ENCODE data around the gene KLF6. TPM values are rescaled to one million over a fixed set of nuclear protein-coding genes. Genes with fewer than 3 reads are reported as not detected.

KLF6 gene
- total RNA-seq, 1 donor from 2014 or later = 95.5 TPM

DNA sequence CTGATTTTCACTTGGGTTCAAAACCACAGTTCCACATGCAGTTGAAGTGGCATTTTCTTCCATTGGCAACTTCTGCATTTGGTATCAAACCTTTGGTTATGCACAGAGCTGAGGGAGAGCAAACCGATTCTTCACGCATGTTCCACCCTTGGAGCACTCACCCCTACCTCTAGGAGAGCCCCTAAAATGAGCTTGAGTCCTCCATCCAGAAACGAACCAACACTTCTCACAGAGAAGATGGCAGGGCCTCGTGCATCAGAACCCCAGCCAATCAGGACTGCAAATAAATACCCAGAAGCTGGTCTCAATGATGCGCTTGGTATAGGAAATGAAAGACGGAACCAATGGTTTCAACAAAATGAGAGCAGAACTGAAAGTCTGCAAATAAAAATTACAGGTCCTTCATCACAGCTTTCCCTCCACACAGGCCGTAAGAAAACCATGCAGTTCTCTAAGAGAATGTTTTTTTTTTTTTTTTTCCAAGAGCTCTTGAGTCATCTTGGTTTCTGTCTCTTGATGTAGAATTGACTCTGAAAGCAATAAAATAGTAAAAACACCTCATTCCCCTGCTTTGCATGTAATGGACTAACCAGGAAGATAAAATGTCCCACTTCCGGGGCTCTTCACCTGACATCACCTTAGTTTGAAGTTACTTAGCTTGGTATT, 23.9 kb downstream of the KLF6 start:
- Mint-ChIP-seq H3K4me1 (ENCODE audit: low read depth) (peaks cover 37% of the 10 kb centered on the region), H3K27me3 (peaks cover 44% of the 10 kb centered on the region), H3K27ac (peak overlapping the region; percentile 24), H3K4me3 (ENCODE audit: low read depth) (no peak overlapping the region), H3K9me3 (ENCODE audit: low read depth) (no peaks in the 10 kb centered on the region), H3K36me3 (ENCODE audit: insufficient read depth) (no peaks in the 10 kb centered on the region)
- TF ChIP-seq CTCF (IDR thresholded peaks at IDR 0.05; ENCODE audit: unreplicated experiment) = no peak
- DNase-seq (ENCODE audit: low spot score, unreplicated experiment) = no peak

DNA sequence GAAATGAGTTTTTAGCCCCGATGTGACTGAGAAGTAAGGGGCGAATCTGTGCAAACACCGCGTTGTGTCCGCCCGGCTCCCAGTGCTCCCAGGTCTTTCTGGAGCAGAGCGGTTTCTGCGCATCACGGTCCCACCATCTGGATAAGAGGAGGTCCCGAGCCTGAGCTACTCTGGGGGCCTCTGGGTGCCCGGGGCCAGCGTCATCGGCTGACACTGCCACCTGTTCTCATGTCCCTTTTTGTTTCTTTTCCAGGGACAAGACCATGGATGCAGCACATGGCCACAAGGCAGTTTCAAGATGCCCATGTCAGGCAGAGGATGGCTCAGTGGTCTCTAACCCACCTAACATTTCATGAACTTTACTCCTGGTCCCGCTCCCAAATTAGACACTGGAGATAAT, 24.9 kb downstream of the KLF6 start:
- Mint-ChIP-seq H3K9me3 (ENCODE audit: low read depth) (no peaks in the 10 kb centered on the region), H3K4me3 (ENCODE audit: low read depth) (no peak overlapping the region), H3K27me3 (peaks cover 43% of the 10 kb centered on the region), H3K27ac (no peak overlapping the region), H3K4me1 (ENCODE audit: low read depth) (peaks cover 38% of the 10 kb centered on the region), H3K36me3 (ENCODE audit: insufficient read depth) (no peaks in the 10 kb centered on the region)
- no peak for DNase-seq (ENCODE audit: low spot score, unreplicated experiment)
- TF ChIP-seq CTCF (IDR thresholded peaks at IDR 0.05; ENCODE audit: unreplicated experiment) = no peak

GRCh38 chr10:3759397-3759796, 25.6 kb downstream of the KLF6 start:
- Mint-ChIP-seq H3K27ac (no peak overlapping the region), H3K9me3 (ENCODE audit: low read depth) (no peaks in the 10 kb centered on the region), H3K4me3 (ENCODE audit: low read depth) (no peak overlapping the region), H3K36me3 (ENCODE audit: insufficient read depth) (no peaks in the 10 kb centered on the region), H3K4me1 (ENCODE audit: low read depth) (peaks cover 34% of the 10 kb centered on the region), H3K27me3 (peaks cover 44% of the 10 kb centered on the region)
- no peak for TF ChIP-seq CTCF (IDR thresholded peaks at IDR 0.05; ENCODE audit: unreplicated experiment)
- no peak for DNase-seq (ENCODE audit: low spot score, unreplicated experiment)

DNA sequence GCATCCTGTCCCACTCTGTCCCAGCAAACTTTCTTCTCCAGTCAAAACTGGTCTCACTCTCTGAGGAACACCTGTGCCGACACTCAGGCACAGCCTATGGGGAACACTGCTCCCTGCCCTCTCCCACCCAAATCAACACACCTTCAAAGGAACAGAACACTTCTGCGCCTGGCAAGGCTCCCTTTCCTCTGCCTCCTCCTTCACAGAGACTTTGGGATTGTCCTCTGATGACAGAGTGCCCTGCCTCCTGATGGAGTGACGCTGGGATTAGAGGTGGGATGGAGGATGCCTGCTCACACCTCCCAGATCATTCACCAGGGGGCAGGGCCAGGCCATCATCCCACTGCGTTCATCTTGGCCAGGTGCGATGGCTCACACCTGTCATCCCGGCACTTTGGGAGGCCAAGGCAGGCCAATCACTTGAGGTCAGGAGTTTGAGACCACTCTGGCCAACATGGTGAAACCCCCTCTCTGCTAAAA, 26.5 kb downstream of the KLF6 start:
- Mint-ChIP-seq H3K27me3 (peaks cover 44% of the 10 kb centered on the region), H3K4me3 (ENCODE audit: low read depth) (no peak overlapping the region), H3K36me3 (ENCODE audit: insufficient read depth) (no peaks in the 10 kb centered on the region), H3K9me3 (ENCODE audit: low read depth) (no peaks in the 10 kb centered on the region), H3K4me1 (ENCODE audit: low read depth) (peaks cover 30% of the 10 kb centered on the region), H3K27ac (no peak overlapping the region)
- DNase-seq (ENCODE audit: low spot score, unreplicated experiment) = no peak
- no peak for TF ChIP-seq CTCF (IDR thresholded peaks at IDR 0.05; ENCODE audit: unreplicated experiment)

DNA sequence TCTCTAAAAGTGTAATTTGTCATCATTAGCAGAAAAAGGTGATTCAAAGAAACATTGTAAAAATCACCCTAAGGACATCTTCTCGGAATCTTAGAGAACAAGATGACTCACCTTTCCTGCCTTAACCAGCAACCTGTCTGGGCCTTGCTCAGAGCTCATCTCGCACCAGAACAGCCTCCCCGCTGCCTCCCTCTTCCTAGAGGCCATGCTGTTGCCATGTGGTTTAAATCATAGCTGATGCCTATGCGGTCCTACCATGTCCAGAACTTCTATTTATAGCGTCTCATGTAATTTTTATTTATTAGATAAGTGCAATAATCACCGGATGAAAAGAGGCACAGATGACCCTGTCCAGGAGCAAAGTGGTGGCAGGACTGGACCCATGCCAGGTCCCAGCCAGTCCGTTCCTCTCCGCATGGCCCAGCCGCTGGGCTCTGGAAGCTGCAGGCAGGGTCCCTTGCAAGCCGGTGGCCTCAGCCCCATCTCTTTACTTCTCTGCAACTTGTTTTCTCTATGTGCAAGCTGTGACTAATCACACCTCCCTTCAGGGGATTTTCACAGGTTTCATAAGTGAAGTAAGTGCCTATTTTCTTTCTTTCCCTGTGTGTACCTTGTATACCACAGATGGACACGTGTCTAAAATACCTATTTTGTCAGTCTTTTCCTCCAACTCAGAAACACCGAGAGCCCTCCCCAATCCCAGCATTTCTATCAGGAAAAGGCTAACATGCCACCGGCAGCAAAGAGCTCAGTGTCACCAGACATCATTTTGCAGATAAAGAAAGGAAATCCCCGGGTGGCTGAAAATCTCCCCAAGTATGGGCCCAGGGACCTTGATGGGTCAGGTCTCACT, 27.1 kb downstream of the KLF6 start:
- H3K36me3 Mint-ChIP-seq (ENCODE audit: insufficient read depth) = no peaks in the 10 kb centered on the region
- peaks cover 28% of the 10 kb centered on the region for H3K4me1 Mint-ChIP-seq (ENCODE audit: low read depth)
- no peak overlapping the region for H3K4me3 Mint-ChIP-seq (ENCODE audit: low read depth)
- no peaks in the 10 kb centered on the region for H3K9me3 Mint-ChIP-seq (ENCODE audit: low read depth)
- no peak overlapping the region for H3K27ac Mint-ChIP-seq
- no peak for DNase-seq (ENCODE audit: low spot score, unreplicated experiment)
- peaks cover 45% of the 10 kb centered on the region for H3K27me3 Mint-ChIP-seq
- TF ChIP-seq CTCF (IDR thresholded peaks at IDR 0.05; ENCODE audit: unreplicated experiment) = no peak
